WTC11 (cell line): ENCODE results near the gene CHID1.

Experiments used
- GABPB1 ChIP-seq: sonication (generic); formaldehyde crosslinking; IDR thresholded peaks from 2 replicates; pipeline ENCODE4 v1.8.1; 2023; ENCODE audit warnings: mild to moderate bottlenecking, missing genetic modification reagents
- IRF2 ChIP-seq: sonication (generic); formaldehyde crosslinking; IDR thresholded peaks from 2 replicates; pipeline ENCODE4 v1.8.0; 2022; ENCODE audit warnings: low read depth, missing genetic modification reagents, borderline replicate concordance
- TEAD4 ChIP-seq: sonication (generic); formaldehyde crosslinking; IDR thresholded peaks from 2 replicates; pipeline ENCODE4 v1.8.0; 2022; ENCODE audit warnings: mild to moderate bottlenecking, missing genetic modification reagents
- TF ChIP-seq, protein P1 (sequence below): fragments of 200-600 bp; IDR thresholded peaks from 2 replicates; pipeline ENCODE4 v1.8.0; 2022; ENCODE audit warnings: antibody characterized with exemption
- TF ChIP-seq, protein P2 (sequence below): sonication (generic); formaldehyde crosslinking; IDR thresholded peaks from 2 replicates; pipeline ENCODE4 v1.8.1; 2022; ENCODE audit warnings: missing genetic modification reagents, borderline replicate concordance
- TF ChIP-seq, protein P3 (sequence below): sonication (generic); formaldehyde crosslinking; IDR thresholded peaks from 2 replicates; pipeline ENCODE4 v1.8.1; 2023; ENCODE audit warnings: mild to moderate bottlenecking, missing genetic modification reagents, borderline replicate concordance

DNA sequence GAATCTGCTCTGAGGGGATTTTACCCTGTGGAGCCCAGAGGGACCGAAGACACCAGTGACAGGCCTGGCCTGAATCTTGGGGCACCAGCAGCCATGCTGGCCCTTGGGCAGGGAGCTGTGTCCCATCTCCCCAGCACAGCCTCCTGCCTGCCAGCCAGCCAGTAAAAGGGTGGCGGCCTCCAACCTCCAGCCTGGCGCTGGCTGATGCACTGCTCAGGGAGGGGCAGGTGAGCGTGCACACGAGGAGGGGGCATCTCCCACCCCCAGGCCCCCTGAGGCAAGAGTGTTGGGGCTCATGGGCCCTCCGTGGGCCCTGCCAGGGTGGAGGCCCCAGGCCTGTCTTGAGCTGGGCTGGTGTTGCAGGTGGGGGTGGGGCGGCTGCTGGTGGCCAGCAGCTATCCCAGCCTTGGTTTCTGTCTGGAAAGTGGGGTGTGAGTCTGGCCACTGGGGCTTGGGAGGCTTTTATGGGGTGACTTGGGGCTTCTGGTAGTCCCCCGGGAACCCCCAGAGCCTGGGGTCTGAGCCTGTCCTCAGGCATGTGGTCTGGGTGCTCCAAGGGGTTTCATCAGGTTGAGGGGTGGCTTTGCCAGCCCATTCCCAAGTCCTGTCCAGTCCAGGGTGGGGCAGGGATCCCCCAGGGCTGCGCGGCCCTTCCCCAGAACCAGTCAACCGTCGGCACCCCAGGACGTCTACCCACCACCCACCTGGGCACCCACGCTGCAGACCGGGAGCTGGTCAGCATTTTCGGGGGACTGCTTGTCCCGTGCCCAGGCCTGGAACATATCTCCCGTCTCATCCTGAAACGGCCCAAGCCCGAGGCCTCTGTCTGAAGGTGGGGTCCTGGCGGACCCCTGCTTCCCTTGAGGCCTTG is 50.1 kb downstream of the CHID1 start:
- TF ChIP-seq, protein P1, sequence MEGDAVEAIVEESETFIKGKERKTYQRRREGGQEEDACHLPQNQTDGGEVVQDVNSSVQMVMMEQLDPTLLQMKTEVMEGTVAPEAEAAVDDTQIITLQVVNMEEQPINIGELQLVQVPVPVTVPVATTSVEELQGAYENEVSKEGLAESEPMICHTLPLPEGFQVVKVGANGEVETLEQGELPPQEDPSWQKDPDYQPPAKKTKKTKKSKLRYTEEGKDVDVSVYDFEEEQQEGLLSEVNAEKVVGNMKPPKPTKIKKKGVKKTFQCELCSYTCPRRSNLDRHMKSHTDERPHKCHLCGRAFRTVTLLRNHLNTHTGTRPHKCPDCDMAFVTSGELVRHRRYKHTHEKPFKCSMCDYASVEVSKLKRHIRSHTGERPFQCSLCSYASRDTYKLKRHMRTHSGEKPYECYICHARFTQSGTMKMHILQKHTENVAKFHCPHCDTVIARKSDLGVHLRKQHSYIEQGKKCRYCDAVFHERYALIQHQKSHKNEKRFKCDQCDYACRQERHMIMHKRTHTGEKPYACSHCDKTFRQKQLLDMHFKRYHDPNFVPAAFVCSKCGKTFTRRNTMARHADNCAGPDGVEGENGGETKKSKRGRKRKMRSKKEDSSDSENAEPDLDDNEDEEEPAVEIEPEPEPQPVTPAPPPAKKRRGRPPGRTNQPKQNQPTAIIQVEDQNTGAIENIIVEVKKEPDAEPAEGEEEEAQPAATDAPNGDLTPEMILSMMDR = no peak
- TF ChIP-seq IRF2 (CRISPR knock-in tag) (no peak), GABPB1 (CRISPR knock-in tag) (no peak), TEAD4 (CRISPR knock-in tag) (no peak)
- TF ChIP-seq, protein P2, sequence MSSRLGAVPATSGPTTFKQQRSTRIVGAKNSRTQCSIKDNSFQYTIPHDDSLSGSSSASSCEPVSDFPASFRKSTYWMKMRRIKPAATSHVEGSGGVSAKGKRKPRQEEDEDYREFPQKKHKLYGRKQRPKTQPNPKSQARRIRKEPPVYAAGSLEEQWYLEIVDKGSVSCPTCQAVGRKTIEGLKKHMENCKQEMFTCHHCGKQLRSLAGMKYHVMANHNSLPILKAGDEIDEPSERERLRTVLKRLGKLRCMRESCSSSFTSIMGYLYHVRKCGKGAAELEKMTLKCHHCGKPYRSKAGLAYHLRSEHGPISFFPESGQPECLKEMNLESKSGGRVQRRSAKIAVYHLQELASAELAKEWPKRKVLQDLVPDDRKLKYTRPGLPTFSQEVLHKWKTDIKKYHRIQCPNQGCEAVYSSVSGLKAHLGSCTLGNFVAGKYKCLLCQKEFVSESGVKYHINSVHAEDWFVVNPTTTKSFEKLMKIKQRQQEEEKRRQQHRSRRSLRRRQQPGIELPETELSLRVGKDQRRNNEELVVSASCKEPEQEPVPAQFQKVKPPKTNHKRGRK = no peak
- TF ChIP-seq, protein P3, sequence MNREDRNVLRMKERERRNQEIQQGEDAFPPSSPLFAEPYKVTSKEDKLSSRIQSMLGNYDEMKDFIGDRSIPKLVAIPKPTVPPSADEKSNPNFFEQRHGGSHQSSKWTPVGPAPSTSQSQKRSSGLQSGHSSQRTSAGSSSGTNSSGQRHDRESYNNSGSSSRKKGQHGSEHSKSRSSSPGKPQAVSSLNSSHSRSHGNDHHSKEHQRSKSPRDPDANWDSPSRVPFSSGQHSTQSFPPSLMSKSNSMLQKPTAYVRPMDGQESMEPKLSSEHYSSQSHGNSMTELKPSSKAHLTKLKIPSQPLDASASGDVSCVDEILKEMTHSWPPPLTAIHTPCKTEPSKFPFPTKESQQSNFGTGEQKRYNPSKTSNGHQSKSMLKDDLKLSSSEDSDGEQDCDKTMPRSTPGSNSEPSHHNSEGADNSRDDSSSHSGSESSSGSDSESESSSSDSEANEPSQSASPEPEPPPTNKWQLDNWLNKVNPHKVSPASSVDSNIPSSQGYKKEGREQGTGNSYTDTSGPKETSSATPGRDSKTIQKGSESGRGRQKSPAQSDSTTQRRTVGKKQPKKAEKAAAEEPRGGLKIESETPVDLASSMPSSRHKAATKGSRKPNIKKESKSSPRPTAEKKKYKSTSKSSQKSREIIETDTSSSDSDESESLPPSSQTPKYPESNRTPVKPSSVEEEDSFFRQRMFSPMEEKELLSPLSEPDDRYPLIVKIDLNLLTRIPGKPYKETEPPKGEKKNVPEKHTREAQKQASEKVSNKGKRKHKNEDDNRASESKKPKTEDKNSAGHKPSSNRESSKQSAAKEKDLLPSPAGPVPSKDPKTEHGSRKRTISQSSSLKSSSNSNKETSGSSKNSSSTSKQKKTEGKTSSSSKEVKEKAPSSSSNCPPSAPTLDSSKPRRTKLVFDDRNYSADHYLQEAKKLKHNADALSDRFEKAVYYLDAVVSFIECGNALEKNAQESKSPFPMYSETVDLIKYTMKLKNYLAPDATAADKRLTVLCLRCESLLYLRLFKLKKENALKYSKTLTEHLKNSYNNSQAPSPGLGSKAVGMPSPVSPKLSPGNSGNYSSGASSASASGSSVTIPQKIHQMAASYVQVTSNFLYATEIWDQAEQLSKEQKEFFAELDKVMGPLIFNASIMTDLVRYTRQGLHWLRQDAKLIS (CRISPR knock-in tag) = no peak
